HG03045 (cell line): ENCODE measurements around the gene GABRB2.
A peak's percentile ranks its signal among the peaks of the same experiment; 100 is the strongest.

Experiments
- ATAC-seq: cut with Tn5 transposase; IDR thresholded peaks from one replicate; pipeline ENCODE4 v1.9.1; 2021; ENCODE audit warnings: mild to moderate bottlenecking, moderate library complexity; ENCODE audit not compliant: unreplicated experiment

GABRB2 gene

DNA sequence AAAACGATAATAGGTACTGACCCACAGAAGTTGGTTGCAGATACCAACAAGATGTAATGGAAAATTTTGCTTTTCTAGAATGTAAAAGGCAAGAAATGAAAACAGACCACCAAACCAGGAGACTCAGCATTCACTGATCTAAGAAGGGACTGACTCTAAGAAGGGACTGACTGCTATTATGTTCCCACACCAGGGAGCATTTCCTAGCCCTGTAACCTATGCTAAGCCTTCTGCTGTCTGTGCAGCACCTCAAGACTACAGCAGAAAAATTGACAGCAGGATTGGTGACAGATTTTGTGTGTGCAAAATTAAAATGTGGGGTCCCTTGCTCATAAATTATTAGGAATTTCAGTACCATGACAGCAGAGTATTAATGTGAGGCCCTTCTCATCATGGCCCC lies 154.8 kb downstream of the GABRB2 start:
- ATAC-seq = no peak

DNA sequence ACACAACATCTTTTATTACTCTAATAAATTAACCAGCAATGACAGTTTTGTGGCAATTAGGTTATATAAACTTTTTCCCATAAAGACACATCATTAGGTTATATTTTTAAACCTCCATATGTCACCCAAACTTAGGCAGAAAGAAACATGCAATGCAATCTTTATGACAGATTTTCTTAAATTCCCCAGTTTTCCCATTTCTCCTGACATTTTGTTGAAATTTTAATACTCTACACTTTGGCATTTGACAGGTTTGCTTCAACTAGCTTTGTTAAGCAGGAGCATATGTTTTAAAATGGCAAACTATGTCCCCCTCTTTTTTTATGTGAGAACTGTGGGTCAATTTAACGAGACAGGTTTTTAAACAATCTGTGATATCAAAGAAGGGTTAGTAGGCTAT lies 155.5 kb downstream of the GABRB2 start:
- no peak for ATAC-seq

DNA sequence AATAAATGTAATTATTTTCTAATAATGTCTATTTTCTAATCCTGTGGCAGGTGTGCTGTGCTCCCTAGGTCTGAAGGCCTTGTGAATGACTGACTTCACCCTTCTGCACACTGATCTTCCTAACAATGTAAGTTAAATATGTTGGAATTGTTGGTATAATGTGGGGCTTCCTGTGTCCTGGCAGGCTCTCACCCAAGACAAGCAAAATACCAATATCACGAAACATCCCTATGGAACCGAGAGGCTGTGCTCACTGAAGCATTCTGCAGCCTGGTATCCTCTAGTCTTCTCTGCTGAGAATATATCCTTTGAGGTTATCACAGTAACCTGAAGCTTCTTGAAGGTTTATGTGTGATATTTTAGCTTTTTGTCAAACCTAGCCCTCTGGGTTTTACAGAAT lies 159.4 kb downstream of the GABRB2 start:
- ATAC-seq = no peak

DNA sequence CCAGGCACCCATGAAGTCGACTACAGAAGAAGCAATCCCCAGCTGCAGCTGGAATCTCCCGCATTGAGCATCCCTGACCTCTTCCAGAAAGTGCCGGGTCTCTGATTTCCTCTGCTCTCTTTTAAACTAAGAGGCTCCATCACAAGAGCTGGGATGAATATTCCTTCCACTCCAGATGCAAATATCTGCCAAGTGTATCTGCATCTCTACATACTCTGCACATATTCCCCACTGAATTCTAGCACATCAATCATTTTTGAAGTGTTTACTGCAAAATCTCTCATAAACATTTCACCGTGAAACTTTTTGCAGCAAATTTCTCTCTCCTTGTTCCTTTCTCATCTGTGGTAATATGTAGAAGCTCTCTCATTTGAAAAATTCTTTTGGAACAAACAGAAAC lies 161.5 kb downstream of the GABRB2 start:
- ATAC-seq = no peak

DNA sequence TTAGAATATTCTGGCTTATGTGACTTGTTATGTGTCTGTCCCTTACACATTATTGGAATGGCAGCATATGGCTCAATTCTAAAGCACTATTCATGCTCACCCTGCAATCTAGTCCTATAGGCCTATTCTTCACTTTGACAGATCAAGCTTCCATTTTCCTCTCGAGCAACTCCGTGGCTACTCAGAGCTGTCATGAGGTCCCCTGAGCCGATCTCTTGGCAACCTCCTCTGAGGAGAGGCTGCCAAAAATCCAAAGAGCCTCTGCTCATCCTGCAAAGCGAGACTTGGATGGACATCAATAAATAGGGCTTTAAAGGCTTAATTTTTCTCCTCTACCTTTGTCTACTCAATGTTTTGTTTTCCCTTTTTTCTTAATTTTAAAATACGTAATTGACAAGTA lies 163.8 kb downstream of the GABRB2 start:
- no peak for ATAC-seq

DNA sequence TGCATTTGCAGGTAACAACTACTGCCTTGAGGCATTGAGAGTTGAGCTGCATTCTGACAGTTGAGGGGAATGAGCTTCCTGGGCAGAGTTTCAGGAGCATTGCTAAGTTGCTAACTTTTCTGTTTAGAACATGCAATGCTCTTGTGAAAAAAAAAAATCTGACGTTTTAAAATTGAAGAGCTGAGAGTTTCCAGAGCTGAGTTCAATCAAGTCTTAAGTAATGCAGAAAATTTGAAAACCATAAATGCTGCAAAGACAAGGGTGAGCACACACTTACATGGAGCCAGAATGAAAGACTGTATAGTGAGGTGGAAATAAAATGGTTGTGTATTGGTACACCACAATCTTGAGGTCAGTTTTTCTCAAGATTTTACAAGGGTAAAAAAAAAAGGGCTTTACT lies 166.0 kb downstream of the GABRB2 start:
- ATAC-seq = no peak

DNA sequence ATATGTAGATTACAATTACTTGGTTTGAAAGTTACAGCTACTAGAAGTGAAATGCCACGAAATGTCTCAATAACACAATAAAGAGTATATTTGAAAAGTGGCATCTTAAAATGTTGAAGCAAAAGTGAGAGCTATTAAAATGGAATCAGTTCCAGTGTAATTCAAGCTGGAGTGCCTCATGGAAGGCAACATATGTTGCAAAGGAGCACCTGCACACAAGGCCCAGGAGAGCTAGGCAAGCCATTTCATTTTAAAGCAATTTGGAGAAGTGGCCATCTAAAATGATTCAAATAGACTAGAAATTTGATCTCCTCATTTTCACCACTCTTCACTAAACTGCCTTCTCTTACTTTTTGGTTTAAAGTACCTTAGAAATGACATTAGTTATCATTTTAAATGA lies 167.8 kb downstream of the GABRB2 start:
- no peak for ATAC-seq

DNA sequence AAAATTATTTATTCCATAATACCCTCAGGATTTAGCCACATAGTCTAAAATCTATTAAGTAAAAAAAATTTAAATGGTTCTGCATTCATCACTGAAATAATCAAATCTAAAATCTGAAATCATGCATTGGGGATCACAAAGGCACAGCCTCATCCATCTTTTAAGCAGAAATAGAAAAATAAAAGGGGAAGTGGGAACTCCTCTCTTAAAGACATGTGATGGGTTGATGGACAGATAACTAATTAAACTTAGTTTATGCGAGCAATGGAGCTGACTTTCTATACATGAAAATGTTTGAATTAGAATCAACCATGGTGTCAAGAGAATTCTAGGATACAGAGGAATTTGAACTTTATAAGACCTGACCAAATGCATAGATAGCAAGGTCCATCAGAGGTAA lies 170.5 kb downstream of the GABRB2 start:
- ATAC-seq = no peak

DNA sequence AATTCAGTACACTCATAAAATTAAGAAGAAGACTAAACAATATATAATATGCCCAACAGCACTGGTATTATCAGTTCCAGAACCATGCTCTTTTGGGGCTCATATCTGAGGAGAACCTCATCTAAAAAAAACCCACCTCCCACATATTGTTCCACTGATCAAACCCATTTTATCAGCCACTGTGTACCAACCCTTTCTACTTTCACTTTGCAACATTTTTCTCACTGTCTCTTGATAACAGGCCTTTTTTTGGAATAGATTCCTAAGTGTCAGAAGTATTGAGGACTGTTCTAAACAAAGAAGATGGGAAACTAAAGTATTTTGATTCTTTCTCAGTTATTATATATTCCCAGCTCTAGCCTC lies 173.2 kb downstream of the GABRB2 start:
- peak; percentile 44 for ATAC-seq

DNA sequence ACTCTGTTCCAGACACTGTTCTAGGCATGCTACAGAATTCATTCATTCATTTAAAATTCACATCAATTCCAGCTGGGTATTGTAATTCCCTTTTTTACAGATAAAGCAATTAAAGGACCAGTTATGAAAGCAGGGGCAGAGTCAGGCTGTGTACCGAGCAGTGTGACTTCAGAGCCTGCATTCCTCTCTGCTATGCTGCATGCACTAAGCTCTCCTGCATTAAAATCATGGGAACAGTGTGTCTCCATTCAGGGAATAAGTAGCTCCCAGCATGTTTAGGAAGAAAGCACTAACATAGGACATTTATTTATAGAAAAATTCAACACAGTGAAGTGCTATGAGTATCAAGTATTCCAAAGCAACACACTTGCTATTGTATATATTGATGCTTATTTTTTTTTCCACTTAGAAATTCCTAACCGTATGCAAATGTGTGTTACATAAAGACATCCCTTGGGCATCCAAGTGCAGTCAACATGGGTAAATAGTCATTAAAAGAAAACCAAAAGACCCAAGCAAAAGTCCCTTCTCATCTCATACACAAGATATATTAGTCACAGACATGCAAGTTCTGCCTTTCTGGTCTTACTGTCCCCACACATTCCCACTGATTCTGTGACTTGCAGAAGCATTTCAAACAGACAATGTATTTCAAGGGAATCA lies 173.7 kb downstream of the GABRB2 start:
- peak; percentile 81 for ATAC-seq

DNA sequence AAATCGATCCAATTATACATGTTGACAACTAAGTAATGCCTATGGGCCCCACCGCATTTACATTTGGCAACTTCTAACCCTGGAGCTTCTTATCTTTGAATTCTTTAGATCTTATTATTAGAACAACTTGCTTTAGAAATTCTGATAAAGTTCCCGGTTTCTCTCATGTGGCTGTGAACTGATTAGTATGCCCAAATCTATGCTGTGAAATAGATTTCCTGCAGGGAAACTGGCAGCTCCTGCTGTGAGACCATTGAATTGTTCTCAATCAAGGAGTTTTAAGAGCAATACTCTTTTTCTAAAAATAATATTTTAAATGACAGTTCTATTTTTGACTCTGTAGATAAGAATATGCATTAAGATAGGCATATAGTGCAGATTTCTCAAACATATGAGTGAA lies 177.5 kb downstream of the GABRB2 start:
- no peak for ATAC-seq

DNA sequence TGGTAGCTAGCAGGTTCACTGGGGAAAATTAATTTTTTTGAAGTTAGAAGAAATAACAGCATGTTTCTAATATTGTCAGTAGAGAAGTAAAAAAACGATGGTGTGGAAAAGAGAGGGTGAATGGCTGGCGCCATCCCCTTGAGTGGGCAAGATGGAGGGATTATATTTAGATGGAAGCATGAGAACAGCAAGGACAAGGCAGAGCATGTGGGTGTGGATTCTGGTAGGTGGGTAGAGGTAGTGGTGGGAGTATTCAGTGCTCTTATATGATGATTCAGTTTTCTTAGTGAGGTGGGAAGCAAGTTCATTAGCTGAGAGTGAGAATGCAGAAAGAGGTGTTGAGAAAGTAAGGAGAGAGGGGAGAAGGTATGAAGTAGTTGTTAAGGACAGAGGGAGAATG lies 188.1 kb downstream of the GABRB2 start:
- no peak for ATAC-seq

DNA sequence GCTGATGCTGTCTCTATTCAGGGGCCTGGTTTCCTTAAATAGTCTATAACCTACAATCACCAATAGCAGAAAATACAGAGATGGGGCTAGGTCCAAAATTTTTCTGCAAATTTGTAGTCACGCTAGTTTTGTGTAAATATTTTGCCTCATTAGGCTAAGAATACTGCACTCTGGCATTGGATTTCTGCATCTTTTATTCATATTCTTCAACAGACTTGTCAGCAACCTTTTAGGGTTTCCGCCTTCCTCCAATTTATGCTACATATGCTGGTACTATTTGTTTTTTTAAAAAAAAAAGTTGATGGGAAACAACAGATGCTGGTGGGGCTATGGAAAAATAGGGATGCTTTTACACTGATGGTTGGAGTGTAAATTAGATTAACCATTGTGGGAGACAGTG lies 202.3 kb downstream of the GABRB2 start:
- ATAC-seq = no peak

DNA sequence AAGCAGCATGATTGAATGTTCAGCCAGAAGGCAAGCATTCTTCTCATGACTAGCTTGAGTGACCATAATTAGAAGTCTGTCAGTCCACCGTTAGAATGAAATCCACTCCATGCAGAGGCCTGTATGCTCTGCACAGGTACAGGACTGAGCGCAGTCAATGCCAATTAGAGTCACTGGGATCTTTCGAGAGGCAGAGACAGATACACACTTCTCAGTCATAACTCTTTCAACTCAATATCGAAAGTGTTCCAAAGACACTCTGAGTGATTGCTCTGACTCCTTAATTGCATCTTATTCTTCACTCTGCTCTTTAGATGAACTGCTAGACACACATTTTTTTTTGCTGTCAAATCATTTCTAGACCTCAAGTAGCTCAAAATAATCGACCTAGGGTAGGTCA lies 203.6 kb downstream of the GABRB2 start:
- no peak for ATAC-seq

DNA sequence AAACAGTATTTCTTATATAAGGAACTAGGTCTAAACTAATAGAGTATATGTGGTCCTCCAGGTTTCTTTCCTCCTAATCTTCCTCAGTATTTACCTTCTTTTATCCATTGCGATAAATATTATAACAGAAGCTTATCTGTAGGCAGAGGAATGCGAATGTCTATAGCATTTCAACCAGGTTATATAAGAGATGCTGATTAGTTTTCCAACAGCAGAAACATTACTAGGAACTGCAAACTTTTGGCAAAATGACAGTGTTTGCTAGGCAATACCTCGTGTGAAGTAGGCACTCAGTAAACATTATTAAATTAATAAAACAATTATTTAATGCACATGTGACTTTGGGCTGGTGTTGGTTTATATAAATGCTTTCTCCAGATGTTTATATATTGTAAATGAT lies 206.5 kb downstream of the GABRB2 start:
- ATAC-seq = no peak

DNA sequence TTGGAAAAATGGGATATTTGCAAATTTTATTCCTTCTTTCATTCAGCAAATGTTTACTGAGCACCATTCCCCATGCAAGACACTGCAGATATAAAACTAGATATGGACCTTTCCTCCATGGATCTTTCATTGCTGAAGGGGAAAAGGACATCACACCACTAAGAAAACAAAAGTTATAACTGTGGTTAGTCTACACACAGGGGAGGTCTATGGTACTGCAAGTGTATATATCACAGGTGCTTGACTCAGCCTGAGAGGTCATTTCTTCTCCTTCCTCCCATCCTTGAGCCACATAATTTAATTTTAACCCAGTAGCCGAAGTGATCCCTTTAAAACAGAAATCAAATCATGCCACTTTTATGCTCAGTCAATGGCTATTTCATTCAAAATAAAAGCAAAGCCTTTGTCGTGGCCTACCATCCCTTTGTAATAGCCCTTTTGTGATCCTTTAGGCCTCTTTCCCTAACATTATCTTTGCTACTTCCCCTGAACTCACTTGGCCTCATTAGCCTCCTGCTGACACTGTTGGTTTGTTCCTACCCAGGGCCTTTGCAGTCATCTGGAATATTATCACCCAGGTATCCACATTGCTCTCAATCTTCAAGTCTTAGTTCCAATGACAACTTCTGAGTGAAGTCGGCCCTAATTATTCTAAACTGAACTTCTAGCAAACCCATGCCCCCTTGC lies 213.2 kb downstream of the GABRB2 start:
- ATAC-seq = no peak

DNA sequence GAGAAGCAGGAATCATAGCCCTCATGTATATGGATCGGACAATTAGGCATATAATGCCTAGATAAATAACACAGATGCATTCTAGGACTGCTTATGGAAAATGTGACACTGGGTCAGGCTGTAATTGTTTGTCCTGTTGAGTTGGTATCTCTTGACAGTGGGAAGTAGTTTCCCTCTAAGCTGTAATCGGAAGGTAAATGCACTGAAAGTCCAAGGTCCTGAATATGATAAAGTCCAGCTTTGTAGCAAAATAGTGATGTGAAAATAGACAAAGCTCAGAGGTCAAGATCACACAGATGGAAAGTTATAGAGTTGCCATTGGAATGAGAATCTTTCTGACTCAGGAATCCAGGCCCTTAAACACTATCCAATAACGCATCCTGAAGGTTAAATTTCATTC lies 214.2 kb downstream of the GABRB2 start:
- ATAC-seq = no peak

DNA sequence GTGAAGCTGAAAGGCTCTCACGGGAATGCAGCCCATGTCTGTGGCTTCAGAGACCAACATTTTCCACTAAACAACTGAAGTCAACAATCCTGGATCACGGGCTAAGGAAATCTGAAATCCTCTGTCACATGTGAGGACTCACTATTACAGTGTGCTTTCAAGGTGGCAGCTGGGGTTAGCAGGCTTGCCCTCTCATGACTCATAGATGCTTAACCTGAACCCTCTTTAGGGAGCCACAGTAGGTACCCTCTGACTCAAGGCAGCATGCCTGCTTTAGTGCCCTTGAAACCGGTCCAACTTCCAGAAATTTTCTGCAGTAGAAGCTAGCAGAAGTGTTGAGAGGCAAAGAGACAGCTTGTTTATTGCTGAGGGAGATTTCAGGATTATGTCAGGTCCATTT lies 232.5 kb downstream of the GABRB2 start:
- ATAC-seq = no peak

DNA sequence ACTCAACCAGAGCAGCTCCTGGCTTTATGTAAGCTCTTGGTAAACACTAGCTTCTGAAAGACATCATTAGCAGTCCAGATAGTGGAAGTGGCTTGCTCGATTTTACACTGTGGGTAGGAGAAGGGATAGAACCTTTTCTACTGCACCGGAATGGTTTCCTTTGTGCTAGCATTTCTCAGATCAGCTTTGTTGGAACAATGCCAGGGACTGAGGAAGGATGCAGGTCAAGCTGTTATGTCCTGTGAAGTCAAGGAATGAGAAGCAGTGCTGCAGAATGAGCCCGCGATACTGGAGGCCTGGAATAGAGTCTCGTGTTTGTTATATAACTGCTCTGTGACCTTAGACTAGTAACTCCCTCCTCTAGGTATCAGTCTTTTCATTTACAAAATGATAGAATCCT lies 233.6 kb downstream of the GABRB2 start:
- no peak for ATAC-seq

DNA sequence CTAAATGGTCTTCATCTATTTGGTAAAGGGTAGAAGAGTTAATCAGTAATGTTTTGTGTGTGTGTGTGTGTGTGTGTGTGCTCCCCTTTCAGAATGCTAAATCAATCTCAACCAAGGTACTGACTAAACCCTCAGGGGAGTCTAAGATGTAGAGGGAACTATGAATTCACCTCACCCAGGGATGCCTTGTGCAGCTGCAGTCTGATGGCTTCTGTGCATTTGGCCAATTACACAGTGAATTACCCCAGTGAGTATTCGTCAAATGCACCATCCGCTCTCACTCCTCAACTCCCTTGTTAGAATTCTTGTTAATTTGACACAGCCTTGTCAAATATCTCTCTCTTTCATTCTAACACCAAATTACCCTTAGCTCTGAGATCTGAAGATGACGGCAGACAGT lies 234.6 kb downstream of the GABRB2 start:
- ATAC-seq = no peak

DNA sequence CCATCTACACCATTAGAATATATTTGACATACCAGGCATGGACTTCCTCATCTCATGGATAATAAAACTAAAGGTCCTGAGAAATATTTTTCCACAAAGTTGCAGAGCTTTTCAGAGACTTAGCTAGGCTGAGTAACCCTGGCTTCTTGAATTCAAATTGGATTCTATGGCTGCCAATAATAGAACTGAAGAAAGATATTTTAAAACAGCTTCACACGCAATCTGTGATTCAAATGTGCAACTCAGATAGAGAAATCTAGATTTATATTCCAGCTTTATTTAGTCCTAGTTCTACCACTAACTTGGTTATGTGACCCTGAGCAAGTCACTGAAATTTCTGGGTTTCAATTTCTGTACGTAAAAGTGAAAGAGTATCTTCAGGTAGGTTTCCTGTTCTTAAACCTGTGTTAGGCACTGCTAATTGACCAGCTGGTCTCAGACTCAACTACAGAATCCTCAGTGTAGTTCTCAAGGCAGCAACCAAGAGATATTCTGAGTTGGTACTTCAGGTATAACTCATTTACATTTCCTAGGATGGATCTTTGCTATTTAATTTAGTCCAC lies 235.3 kb downstream of the GABRB2 start:
- peak; percentile 81 for ATAC-seq

DNA sequence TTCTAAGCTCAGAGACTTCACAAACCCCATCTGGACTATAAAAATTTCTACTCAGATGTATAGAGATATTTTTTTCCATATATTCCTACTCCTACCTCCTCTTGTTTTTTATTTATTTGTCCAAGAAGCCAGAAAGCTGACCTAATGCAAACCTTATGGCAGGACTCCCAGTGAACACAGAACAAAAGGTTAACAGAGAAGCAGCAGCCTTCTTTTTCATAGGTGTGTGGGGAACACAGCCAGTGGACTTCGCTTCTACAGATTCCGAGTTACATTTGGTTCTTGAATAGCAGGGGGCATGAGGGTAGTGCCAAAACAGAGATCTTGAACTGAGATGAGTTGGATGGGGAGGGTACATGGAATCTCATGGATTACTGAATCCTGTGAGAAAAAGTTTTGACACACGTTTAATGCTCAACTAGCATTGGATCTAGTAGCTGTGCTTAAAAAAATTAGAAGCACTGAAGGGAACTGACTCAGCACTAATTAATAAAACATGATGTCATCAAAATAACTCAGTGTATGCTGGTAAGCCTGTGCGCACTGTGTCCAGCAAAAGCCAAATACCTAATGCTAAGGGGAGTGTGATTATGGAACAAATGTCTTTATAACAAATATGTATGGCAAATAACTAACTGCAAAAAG lies 240.1 kb downstream of the GABRB2 start:
- no peak for ATAC-seq
